Endothelial cell of umbilical vein (primary cell): ENCODE data around the gene SPRR2A.

Experiments
- CTCF ChIP-seq, 2 donors: IDR thresholded peaks; 1 replicate in 1 of 2; 2 replicates in 1 of 2; pipeline ENCODE4 v1.5.1; 2011; ENCODE audit warnings: low read length in 2 of 2, mild to moderate bottlenecking in 2 of 2, moderate library complexity in 2 of 2, control low read depth in 1 of 2, inconsistent platforms in 1 of 2, low read depth in 1 of 2; ENCODE audit not compliant: insufficient read depth in 1 of 2; ENCODE audit errors: extremely low read depth in 1 of 2
- JUN ChIP-seq: IDR thresholded peaks from 2 replicates; pipeline ENCODE4 v1.6.1; 2011; ENCODE audit warnings: borderline replicate concordance, low read depth; ENCODE audit not compliant: insufficient read length, insufficient read depth
- POLR2A ChIP-seq: IDR thresholded peaks from 2 replicates; pipeline ENCODE4 v1.6.1; 2012; ENCODE audit warnings: low read depth, mild to moderate bottlenecking, control low read depth, low read length

- TF ChIP-seq CTCF (IDR thresholded peaks at IDR 0.05; ENCODE audit: extremely low read depth in 1 of 2, insufficient read depth in 1 of 2, low read depth in 1 of 2, low read length in 2 of 2): no peak
- no peak for TF ChIP-seq POLR2A
- no peak for TF ChIP-seq JUN
Measured at GRCh38 chr1:153024413-153024812, 32.9 kb downstream of the SPRR2A start.
